Fibroblast of lung (primary cell): ENCODE data around the gene FOXB2.

Source experiments
- CTCF ChIP-seq, 2 donors: IDR thresholded peaks in 1 of 2; conservative IDR thresholded peaks in 1 of 2; 1 replicate in 1 of 2; 2 replicates in 1 of 2; pipeline ENCODE4 v1.5.1; 2011 to 2012; ENCODE audit warnings: low read length in 2 of 2, control low read depth in 1 of 2, inconsistent platforms in 1 of 2, low read depth in 1 of 2, mild to moderate bottlenecking in 1 of 2
- EZH2 ChIP-seq: IDR thresholded peaks from 2 replicates; pipeline ENCODE4 v1.5.1; 2012; ENCODE audit warnings: low read length, control low read depth, mild to moderate bottlenecking; ENCODE audit errors: missing control alignments

- no peak for TF ChIP-seq CTCF (conservative IDR thresholded peaks at IDR 0.05 in 1 of 2, IDR thresholded peaks at IDR 0.05 in 1 of 2; ENCODE audit: low read depth in 1 of 2, low read length in 2 of 2)
- peak; percentile 98 for TF ChIP-seq EZH2
Observed at GRCh38 chr9:77020413-77021290, 1.2 kb downstream of the FOXB2 start.
